ENCODE results near the gene GPNMB. TPM values are rescaled to one million over a fixed set of nuclear protein-coding genes. Genes with fewer than 3 reads are reported as not detected.
"Not testable (repeated sequence)": the region's sequence is repeated elsewhere in the genome, so short reads cannot be mapped to it uniquely, and the experiment has no call there.

The GPNMB gene
- total RNA-seq, 6 experiments from 2014 or later: 19.3 to 48.8 (median 44.1) TPM

- no peaks in the 10 kb centered on the region for H3K36me3 Mint-ChIP-seq (ENCODE audit: low read depth)
- H3K4me3 Mint-ChIP-seq: no peak overlapping the region
- no peaks in the 10 kb centered on the region for H3K9me3 Mint-ChIP-seq
- no peaks in the 10 kb centered on the region for H3K4me1 Mint-ChIP-seq (ENCODE audit: low read depth)
- TF ChIP-seq, protein P1, sequence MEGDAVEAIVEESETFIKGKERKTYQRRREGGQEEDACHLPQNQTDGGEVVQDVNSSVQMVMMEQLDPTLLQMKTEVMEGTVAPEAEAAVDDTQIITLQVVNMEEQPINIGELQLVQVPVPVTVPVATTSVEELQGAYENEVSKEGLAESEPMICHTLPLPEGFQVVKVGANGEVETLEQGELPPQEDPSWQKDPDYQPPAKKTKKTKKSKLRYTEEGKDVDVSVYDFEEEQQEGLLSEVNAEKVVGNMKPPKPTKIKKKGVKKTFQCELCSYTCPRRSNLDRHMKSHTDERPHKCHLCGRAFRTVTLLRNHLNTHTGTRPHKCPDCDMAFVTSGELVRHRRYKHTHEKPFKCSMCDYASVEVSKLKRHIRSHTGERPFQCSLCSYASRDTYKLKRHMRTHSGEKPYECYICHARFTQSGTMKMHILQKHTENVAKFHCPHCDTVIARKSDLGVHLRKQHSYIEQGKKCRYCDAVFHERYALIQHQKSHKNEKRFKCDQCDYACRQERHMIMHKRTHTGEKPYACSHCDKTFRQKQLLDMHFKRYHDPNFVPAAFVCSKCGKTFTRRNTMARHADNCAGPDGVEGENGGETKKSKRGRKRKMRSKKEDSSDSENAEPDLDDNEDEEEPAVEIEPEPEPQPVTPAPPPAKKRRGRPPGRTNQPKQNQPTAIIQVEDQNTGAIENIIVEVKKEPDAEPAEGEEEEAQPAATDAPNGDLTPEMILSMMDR (IDR thresholded peaks at IDR 0.05): no peak
- no peak for DNase-seq
- 0 out of 2 replicates have a peak, but pooled peaks cover 3% of the 10 kb centered on the region for H3K27me3 Mint-ChIP-seq (ENCODE audit: insufficient read depth)
- H3K27ac Mint-ChIP-seq: no peak overlapping the region
Measured at GRCh38 chr7:23218196-23218595, 28.4 kb upstream of the GPNMB start.

DNA sequence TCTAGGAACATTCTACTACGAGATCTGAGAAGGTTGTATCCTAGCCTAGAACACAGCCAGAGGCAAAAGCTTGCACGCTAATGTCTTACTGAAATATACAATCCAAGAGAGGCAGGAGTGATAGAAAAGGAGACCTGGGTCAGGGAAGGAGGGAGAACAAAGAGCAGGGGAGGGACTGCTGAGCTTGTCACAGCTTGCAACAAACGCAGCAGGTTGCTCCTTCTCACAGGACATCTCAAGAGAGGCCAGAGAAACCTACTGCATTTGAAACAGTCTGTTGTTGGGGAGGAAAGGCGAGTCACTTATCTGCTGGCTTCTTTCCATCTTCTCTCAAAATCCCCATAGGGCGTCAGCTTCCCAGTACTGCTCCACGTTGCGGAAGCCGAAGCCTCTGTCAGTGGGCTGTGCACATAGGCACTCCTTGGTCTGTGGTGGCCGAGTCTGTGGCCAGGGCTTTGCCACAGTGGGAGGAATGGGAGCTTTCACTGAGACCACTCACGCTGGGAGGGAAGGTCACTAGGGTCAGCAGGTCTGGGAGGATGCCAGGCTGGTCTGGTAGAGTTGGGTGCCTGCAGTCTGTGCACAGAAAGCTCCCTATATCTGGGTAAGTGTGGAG is 25.8 kb upstream of the GPNMB start:
- peaks cover 13% of the 10 kb centered on the region; the same call in 1 of the 2 replicates for H3K27me3 Mint-ChIP-seq (ENCODE audit: insufficient read depth)
- H3K36me3 Mint-ChIP-seq (ENCODE audit: low read depth): no peaks in the 10 kb centered on the region
- H3K4me3 Mint-ChIP-seq: no peak overlapping the region
- H3K9me3 Mint-ChIP-seq: no peaks in the 10 kb centered on the region
- H3K27ac Mint-ChIP-seq: no peak overlapping the region
- no peaks in the 10 kb centered on the region for H3K4me1 Mint-ChIP-seq (ENCODE audit: low read depth)
- no peak for DNase-seq
- TF ChIP-seq, protein P1 (IDR thresholded peaks at IDR 0.05): no peak

GRCh38 chr7:23222439-23223030 is 24.0 kb upstream of the GPNMB start:
- DNase-seq: no peak
- Mint-ChIP-seq H3K27ac (no peak overlapping the region), H3K9me3 (no peaks in the 10 kb centered on the region), H3K27me3 (ENCODE audit: insufficient read depth) (peaks cover 10% of the 10 kb centered on the region; the same call in 1 of the 2 replicates), H3K4me3 (no peak overlapping the region), H3K36me3 (ENCODE audit: low read depth) (no peaks in the 10 kb centered on the region), H3K4me1 (ENCODE audit: low read depth) (no peaks in the 10 kb centered on the region)
- TF ChIP-seq, protein P1 (IDR thresholded peaks at IDR 0.05): no peak; the same call in 1 of the 2 replicates

DNA sequence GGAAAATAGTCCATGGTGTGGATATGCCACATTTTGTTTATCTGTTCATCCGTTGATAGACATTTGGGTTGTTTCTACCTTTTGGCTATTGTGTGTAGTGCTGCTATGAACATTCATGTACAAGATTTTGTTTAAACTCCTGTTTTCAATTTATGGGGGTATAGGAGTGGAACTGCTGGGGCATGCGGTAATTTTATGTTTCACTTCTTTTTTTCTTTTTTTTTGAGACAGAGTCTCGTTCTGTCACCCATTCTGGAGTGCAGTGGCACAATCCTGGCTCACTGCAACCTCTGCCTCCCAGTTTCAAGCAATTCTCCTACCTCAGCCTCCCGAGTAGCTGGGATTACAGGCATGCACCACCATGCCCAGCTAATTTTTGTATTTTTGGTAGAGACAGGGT is 22.2 kb upstream of the GPNMB start:
- not testable (repeated sequence) for H3K4me3 Mint-ChIP-seq; H3K27me3 Mint-ChIP-seq (ENCODE audit: insufficient read depth); H3K4me1 Mint-ChIP-seq (ENCODE audit: low read depth); H3K9me3 Mint-ChIP-seq; H3K36me3 Mint-ChIP-seq (ENCODE audit: low read depth); DNase-seq; H3K27ac Mint-ChIP-seq

GRCh38 chr7:23226844-23227450 is 19.6 kb upstream of the GPNMB start:
- Mint-ChIP-seq H3K4me3 (no peak overlapping the region), H3K36me3 (ENCODE audit: low read depth) (no peaks in the 10 kb centered on the region), H3K4me1 (ENCODE audit: low read depth) (no peaks in the 10 kb centered on the region), H3K9me3 (no peaks in the 10 kb centered on the region), H3K27ac (no peak overlapping the region), H3K27me3 (ENCODE audit: insufficient read depth) (peaks cover 10% of the 10 kb centered on the region; the same call in 1 of the 2 replicates)
- TF ChIP-seq, protein P1 (IDR thresholded peaks at IDR 0.05): no peak
- no peak for DNase-seq

DNA sequence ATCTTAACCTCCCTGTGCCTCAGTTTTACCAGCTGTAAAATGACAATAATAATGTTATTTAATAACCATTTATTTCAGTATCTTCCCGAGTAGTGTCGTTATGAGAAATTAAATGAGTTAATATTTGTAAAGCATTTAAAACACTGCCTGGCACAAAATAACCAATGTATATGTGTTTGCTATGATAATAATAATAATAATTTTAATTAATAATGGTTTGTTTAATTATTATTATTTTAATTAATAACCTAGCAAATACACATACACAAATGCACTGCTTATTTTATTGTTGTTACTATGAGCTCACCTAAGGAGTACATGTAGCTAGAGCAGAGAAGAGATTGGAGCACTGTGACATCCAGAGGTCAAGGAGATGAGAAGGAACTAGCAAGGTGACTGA is 18.2 kb upstream of the GPNMB start:
- peaks cover 10% of the 10 kb centered on the region; the same call in 1 of the 2 replicates for H3K27me3 Mint-ChIP-seq (ENCODE audit: insufficient read depth)
- H3K4me3 Mint-ChIP-seq: no peak overlapping the region
- no peak for DNase-seq
- TF ChIP-seq, protein P1 (IDR thresholded peaks at IDR 0.05): no peak
- no peaks in the 10 kb centered on the region for H3K4me1 Mint-ChIP-seq (ENCODE audit: low read depth)
- H3K9me3 Mint-ChIP-seq: no peaks in the 10 kb centered on the region
- no peaks in the 10 kb centered on the region for H3K36me3 Mint-ChIP-seq (ENCODE audit: low read depth)
- H3K27ac Mint-ChIP-seq: no peak overlapping the region

All from HFFc6 (cell line).